Keratinocyte (primary cell): ENCODE data around the gene SLC1A3. TPM values are rescaled to one million over a fixed set of nuclear protein-coding genes. Genes with fewer than 3 reads are reported as not detected.
A peak's percentile ranks its signal among the peaks of the same experiment; 100 is the strongest.

Source experiments
- DNase-seq: peaks from one replicate; pipeline ENCODE4 v3.0.0-alpha.2; 2011; ENCODE audit warnings: low read depth, missing footprints, low spot score
- FAIRE-seq: peaks from 2 replicates; lab custom pipeline; 2011; peaks lifted over from hg19 to GRCh38; lab: Jason Lieb, UNC
- H2AFZ ChIP-seq: 2 replicates; pipeline ENCODE4 v1.6.0; 2012; ENCODE audit warnings: low read length, control low read depth, inconsistent platforms; ENCODE audit not compliant: control insufficient read depth
- H3K27ac ChIP-seq: 2 replicates; pipeline ENCODE4 v1.5.1; 2011; ENCODE audit warnings: low read length; ENCODE audit not compliant: control insufficient read depth, insufficient read depth
- H3K27me3 ChIP-seq: 3 replicates; pipeline ENCODE4 v1.6.0; 2011; ENCODE audit warnings: low read length; ENCODE audit not compliant: control insufficient read depth, insufficient read depth; ENCODE audit errors: extremely low read depth
- H3K36me3 ChIP-seq, 2 experiments: 2 replicates in 1 of 2; 3 replicates in 1 of 2; pipeline ENCODE4 v1.5.1; 2011; ENCODE audit warnings: low read length in 2 of 2, mild to moderate bottlenecking in 1 of 2; ENCODE audit not compliant: control insufficient read depth in 2 of 2, insufficient read depth in 2 of 2; ENCODE audit errors: extremely low read depth in 1 of 2
- H3K4me1 ChIP-seq: 3 replicates; pipeline ENCODE4 v1.5.1; 2011; ENCODE audit warnings: low read length; ENCODE audit not compliant: control insufficient read depth, insufficient read depth; ENCODE audit errors: extremely low read depth
- H3K4me2 ChIP-seq: 3 replicates; pipeline ENCODE4 v1.6.0; 2011; ENCODE audit warnings: low read depth, low read length; ENCODE audit not compliant: control insufficient read depth, insufficient read depth; ENCODE audit errors: extremely low read depth
- H3K4me3 ChIP-seq, 3 experiments: fragments of 200-600 bp in 1 of 3; sonication (generic) in 1 of 3; 2 replicates in 2 of 3; 3 replicates in 1 of 3; pipeline ENCODE4 v1.5.1; 2011 to 2016; ENCODE audit warnings: low read length in 3 of 3, mild to moderate bottlenecking in 3 of 3, control low read depth in 2 of 3, inconsistent platforms in 1 of 3, low read depth in 1 of 3, mixed read lengths in 1 of 3, mixed run types in 1 of 3, moderate library complexity in 1 of 3; ENCODE audit not compliant: control insufficient read depth in 2 of 3, insufficient read depth in 2 of 3; ENCODE audit errors: extremely low read depth in 1 of 3
- H3K79me2 ChIP-seq: 2 replicates; pipeline ENCODE4 v1.6.0; 2012; ENCODE audit warnings: low read length; ENCODE audit not compliant: control insufficient read depth, insufficient read depth
- H3K9ac ChIP-seq: 3 replicates; pipeline ENCODE4 v1.6.0; 2011; ENCODE audit warnings: low read length; ENCODE audit not compliant: control insufficient read depth, insufficient read depth; ENCODE audit errors: extremely low read depth
- H3K9me1 ChIP-seq: 3 replicates; pipeline ENCODE4 v1.6.0; 2011; ENCODE audit warnings: low read length; ENCODE audit not compliant: control insufficient read depth, insufficient read depth; ENCODE audit errors: extremely low read depth
- H3K9me3 ChIP-seq: 2 replicates; pipeline ENCODE4 v1.5.1; 2012; ENCODE audit warnings: low read depth, low read length; ENCODE audit not compliant: control insufficient read depth
- H4K20me1 ChIP-seq: 3 replicates; pipeline ENCODE4 v1.6.0; 2011; ENCODE audit warnings: low read length; ENCODE audit not compliant: control insufficient read depth, insufficient read depth; ENCODE audit errors: extremely low read depth
- CTCF ChIP-seq, 3 experiments: IDR thresholded peaks in 1 of 3; conservative IDR thresholded peaks in 1 of 3; optimal IDR thresholded peaks in 1 of 3; 2 replicates in 2 of 3; 3 replicates in 1 of 3; pipeline versions ENCODE3 to v1.5.1; 2011; ENCODE audit warnings: low read length in 3 of 3, mild to moderate bottlenecking in 3 of 3, moderate library complexity in 2 of 3, control low read depth in 1 of 3, inconsistent platforms in 1 of 3; ENCODE audit not compliant: insufficient read depth in 2 of 3; ENCODE audit errors: extremely low read depth in 1 of 3
- EZH2 ChIP-seq: IDR thresholded peaks from one replicate; pipeline ENCODE4 v1.6.1; 2012; ENCODE audit warnings: inconsistent platforms, mild to moderate bottlenecking, low read length, moderate library complexity
- dilution Hi-C: fragments of 300-500 bp; cut with MboI; formaldehyde crosslinking; loops from one replicate; pipeline ENCODE4 v1.7.0; 2020; ENCODE audit warnings: low sequenced_read_pairs; ENCODE audit not compliant: extremely low pct_ligation_motif_present
- polyA plus RNA-seq, 5 experiments: library from polyadenylated mRNA; depleted of rRNA in 3 of 5; stranded (reverse) in 3 of 5; stranded (forward) in 1 of 5; unstranded in 1 of 5; fragments of >200 nt; gene quantifications; 1 replicate in 1 of 5; 2 replicates in 3 of 5; 3 replicates in 1 of 5; pipeline versions ENCODE4 v1.2.1 to v1.2.3, GENCODE V29; 2011 to 2012; ENCODE audit warnings: missing spikeins in 2 of 5, low read depth in 1 of 5, low replicate concordance in 1 of 5

The SLC1A3 gene
- polyA plus RNA-seq, 1 donor (not counting 4 experiments of a cell fraction or from before 2014, with no cell fraction given) = 22.2 TPM

- no peak overlapping the region for H3K4me3 ChIP-seq
- dilution Hi-C loops = no loop called here
- DNase-seq = no peak
- no peak for TF ChIP-seq EZH2
- TF ChIP-seq CTCF (optimal IDR thresholded peaks at IDR 0.05 in 1 of 3, IDR thresholded peaks at IDR 0.05 in 1 of 3, conservative IDR thresholded peaks at IDR 0.05 in 1 of 3; ENCODE audit: extremely low read depth in 1 of 3, insufficient read depth in 2 of 3, low read length in 3 of 3) = no peak
- no peak overlapping the region for H3K4me2 ChIP-seq
- no peaks in the 10 kb centered on the region for H3K9me1 ChIP-seq
- no peak overlapping the region for H3K27ac ChIP-seq
- peaks cover 11% of the 10 kb centered on the region for H3K4me1 ChIP-seq
- no peaks in the 10 kb centered on the region for H3K9me3 ChIP-seq
- no peak for FAIRE-seq
- no peak overlapping the region for H2AFZ ChIP-seq
- no peaks in the 10 kb centered on the region for H3K36me3 ChIP-seq
- no peaks in the 10 kb centered on the region for H3K79me2 ChIP-seq
- no peaks in the 10 kb centered on the region for H4K20me1 ChIP-seq
- no peak overlapping the region for H3K9ac ChIP-seq
- H3K27me3 ChIP-seq = no peaks in the 10 kb centered on the region
Measured at GRCh38 chr5:36600917-36601527, 5.4 kb upstream of the SLC1A3 start.

GRCh38 chr5:36602704-36603321 lies 3.6 kb upstream of the SLC1A3 start:
- H3K9ac ChIP-seq = no peak overlapping the region
- no peak overlapping the region for H3K4me2 ChIP-seq
- TF ChIP-seq EZH2 = no peak
- TF ChIP-seq CTCF (optimal IDR thresholded peaks at IDR 0.05 in 1 of 3, IDR thresholded peaks at IDR 0.05 in 1 of 3, conservative IDR thresholded peaks at IDR 0.05 in 1 of 3; ENCODE audit: extremely low read depth in 1 of 3, insufficient read depth in 2 of 3, low read length in 3 of 3) = peak in 2 of 3 experiments; percentile 14 to 59
- no peak for DNase-seq
- no peak overlapping the region for H3K4me3 ChIP-seq
- no peaks in the 10 kb centered on the region for H3K27me3 ChIP-seq
- no peaks in the 10 kb centered on the region for H3K36me3 ChIP-seq
- no peak overlapping the region for H2AFZ ChIP-seq
- H3K79me2 ChIP-seq = peaks cover 8% of the 10 kb centered on the region
- no peak overlapping the region for H3K27ac ChIP-seq
- no peaks in the 10 kb centered on the region for H3K9me1 ChIP-seq
- H4K20me1 ChIP-seq = no peaks in the 10 kb centered on the region
- no peaks in the 10 kb centered on the region for H3K9me3 ChIP-seq
- dilution Hi-C loops = no loop called here
- no peak for FAIRE-seq
- peaks cover 12% of the 10 kb centered on the region for H3K4me1 ChIP-seq
